HG02759 (cell line): ENCODE measurements around the gene DSCAML1.
A peak's percentile ranks its signal among the peaks of the same experiment; 100 is the strongest.
"Not testable (repeated sequence)": the region's sequence is repeated elsewhere in the genome, so short reads cannot be mapped to it uniquely, and the experiment has no call there.

Experiments
- ATAC-seq: cut with Tn5 transposase; IDR thresholded peaks from one replicate; pipeline ENCODE4 v1.9.1; 2021; ENCODE audit warnings: mild to moderate bottlenecking, moderate library complexity; ENCODE audit not compliant: unreplicated experiment

Gene DSCAML1

GRCh38 chr11:117461396-117462182, 335.4 kb downstream of the DSCAML1 start:
- no peak for ATAC-seq

GRCh38 chr11:117459979-117460300, 337.1 kb downstream of the DSCAML1 start:
- ATAC-seq: no peak

- ATAC-seq: no peak
Measured at GRCh38 chr11:117459123-117459978, 337.7 kb downstream of the DSCAML1 start.

- ATAC-seq: peak; percentile 62
Measured at GRCh38 chr11:117458275-117459122, 338.5 kb downstream of the DSCAML1 start.

GRCh38 chr11:117457835-117458234, 339.2 kb downstream of the DSCAML1 start:
- ATAC-seq: peak; percentile 12

- ATAC-seq: no peak
Measured at GRCh38 chr11:117457031-117457785, 339.8 kb downstream of the DSCAML1 start.

- not testable (repeated sequence) for ATAC-seq
Measured at GRCh38 chr11:117456721-117457029, 340.3 kb downstream of the DSCAML1 start.

- ATAC-seq: no peak
Measured at GRCh38 chr11:117456027-117456720, 340.8 kb downstream of the DSCAML1 start.

- ATAC-seq: no peak
Measured at GRCh38 chr11:117454564-117454917, 342.5 kb downstream of the DSCAML1 start.

GRCh38 chr11:117453886-117454563, 343.0 kb downstream of the DSCAML1 start:
- no peak for ATAC-seq

- no peak for ATAC-seq
Measured at GRCh38 chr11:117449111-117449693, 347.8 kb downstream of the DSCAML1 start.

- no peak for ATAC-seq
Measured at GRCh38 chr11:117444711-117445658, 352.0 kb downstream of the DSCAML1 start.

- no peak for ATAC-seq
Measured at GRCh38 chr11:117444256-117444655, 352.8 kb downstream of the DSCAML1 start.

- no peak for ATAC-seq
Measured at GRCh38 chr11:117443266-117444186, 353.5 kb downstream of the DSCAML1 start.

- ATAC-seq: no peak
Measured at GRCh38 chr11:117442869-117443239, 354.2 kb downstream of the DSCAML1 start.

GRCh38 chr11:117442049-117442868, 354.8 kb downstream of the DSCAML1 start:
- no peak for ATAC-seq
